Esophagus squamous epithelium (tissue), 4 donors: ENCODE data around the gene INTS1.

Experiments
- CTCF ChIP-seq, 6 experiments: fragments of 450-650 bp in 4 of 6; fragments of 200-600 bp in 2 of 6; sonication (generic) in 2 of 6; IDR thresholded peaks; one replicate each; pipeline ENCODE4 v1.5.1; 2016 to 2019; ENCODE audit warnings: antibody characterized with exemption in 6 of 6, mild to moderate bottlenecking in 4 of 6, moderate library complexity in 4 of 6
- POLR2A ChIP-seq, 4 donors: fragments of 450-650 bp; IDR thresholded peaks; one replicate each; pipeline ENCODE4 v1.6.1; 2017; ENCODE audit warnings: antibody characterized with exemption in 4 of 4, mild to moderate bottlenecking in 4 of 4, moderate library complexity in 3 of 4

DNA sequence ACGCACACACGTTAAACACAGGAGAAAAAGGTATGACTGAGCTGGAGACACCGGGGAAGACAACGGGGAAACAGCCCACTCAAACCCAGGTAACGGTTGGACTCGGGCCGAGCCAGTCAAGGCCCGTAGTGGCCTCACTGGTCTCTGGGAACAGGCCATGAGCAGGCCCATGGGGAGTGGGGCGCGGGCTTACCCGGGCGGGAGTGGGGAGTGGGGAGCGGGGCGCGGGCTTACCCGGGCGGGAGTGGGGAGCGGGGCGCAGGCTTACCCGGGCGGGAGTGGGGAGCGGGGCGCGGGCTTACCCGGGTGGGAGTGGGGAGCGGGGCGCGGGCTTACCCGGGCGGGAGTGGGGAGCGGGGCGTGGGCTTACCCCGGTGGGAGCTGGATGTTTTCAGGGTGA is 11.5 kb downstream of the INTS1 start:
- no peak for TF ChIP-seq CTCF (IDR thresholded peaks at IDR 0.05)
- TF ChIP-seq POLR2A (IDR thresholded peaks at IDR 0.05): no peak
